Prostate gland (tissue), 2 donors: ENCODE data around the gene VPS16. TPM values are rescaled to one million over a fixed set of nuclear protein-coding genes. Genes with fewer than 3 reads are reported as not detected.

Source experiments
- DNase-seq: peaks from one replicate; pipeline ENCODE4 v3.0.0-alpha.2; 2019; ENCODE audit warnings: low spot score
- H3K27ac ChIP-seq, 2 donors: fragments of 200-600 bp; sonication (generic); 2 replicates each; pipeline ENCODE4 v1.5.1; 2017 to 2019
- H3K27me3 ChIP-seq: fragments of 200-600 bp; sonication (generic); replicated peaks from 2 replicates; pipeline ENCODE4 v1.5.1; 2019; ENCODE audit not compliant: insufficient read depth
- H3K36me3 ChIP-seq, 2 donors: fragments of 200-600 bp; sonication (generic); 1 replicate in 1 of 2; 2 replicates in 1 of 2; pipeline versions ENCODE4 v1.5.1 to v1.8.1; 2017 to 2019
- H3K4me1 ChIP-seq: fragments of 200-600 bp; sonication (generic); replicated peaks from 2 replicates; pipeline ENCODE4 v1.5.1; 2019
- H3K4me3 ChIP-seq, 2 donors: fragments of 200-600 bp; sonication (generic); 2 replicates each; pipeline ENCODE4 v1.5.1; 2017 to 2019
- H3K9me3 ChIP-seq: fragments of 200-600 bp; sonication (generic); 2 replicates; pipeline ENCODE4 v1.5.1; 2017
- POLR2A ChIP-seq: fragments of 450-650 bp; IDR thresholded peaks from one replicate; pipeline ENCODE4 v1.6.1; 2016; ENCODE audit warnings: antibody characterized with exemption, mild to moderate bottlenecking
- POLR2AphosphoS5 ChIP-seq: sonication (generic); formaldehyde crosslinking; IDR thresholded peaks from one replicate; pipeline ENCODE4 v1.6.1; 2017; ENCODE audit warnings: antibody characterized with exemption
- WGBS: methylation state at CpG from one replicate; pipeline ENCODE4 v1.1.5; 2018; 5-methylcytosine and 5-hydroxymethylcytosine counted together
- intact Hi-C: fragments of 100-400 bp; cut with DNase I; formaldehyde crosslinking; loops from one replicate; pipeline ENCODE4 v1.14.2; 2022
- total RNA-seq, 2 donors: library from RNA; depleted of rRNA; stranded (reverse); fragments of >200 nt; gene quantifications; one replicate each; pipeline ENCODE4 v1.1.0, GENCODE V29; 2016
- TF ChIP-seq, protein P1 (sequence below), 4 experiments: fragments of 200-600 bp in 2 of 4; fragments of 450-650 bp in 2 of 4; sonication (generic) in 2 of 4; IDR thresholded peaks; 1 replicate in 3 of 4; 2 replicates in 1 of 4; pipeline ENCODE4 v1.5.1; 2016 to 2019; ENCODE audit warnings: antibody characterized with exemption in 4 of 4, mild to moderate bottlenecking in 2 of 4, moderate library complexity in 2 of 4

VPS16 gene
- total RNA-seq, 2 donors from 2014 or later, result 27.5 to 37.3 TPM

- no peak for DNase-seq
- H3K9me3 ChIP-seq, result no peaks in the 10 kb centered on the region
- WGBS, result 89% methylated on average over 3 of the region's 3 CpGs
- H3K4me1 ChIP-seq, result no peaks in the 10 kb centered on the region
- no peak overlapping the region for H3K27ac ChIP-seq
- no peak overlapping the region for H3K4me3 ChIP-seq
- intact Hi-C loops, result no loop called here
- no peak for TF ChIP-seq POLR2A
- TF ChIP-seq, protein P1, sequence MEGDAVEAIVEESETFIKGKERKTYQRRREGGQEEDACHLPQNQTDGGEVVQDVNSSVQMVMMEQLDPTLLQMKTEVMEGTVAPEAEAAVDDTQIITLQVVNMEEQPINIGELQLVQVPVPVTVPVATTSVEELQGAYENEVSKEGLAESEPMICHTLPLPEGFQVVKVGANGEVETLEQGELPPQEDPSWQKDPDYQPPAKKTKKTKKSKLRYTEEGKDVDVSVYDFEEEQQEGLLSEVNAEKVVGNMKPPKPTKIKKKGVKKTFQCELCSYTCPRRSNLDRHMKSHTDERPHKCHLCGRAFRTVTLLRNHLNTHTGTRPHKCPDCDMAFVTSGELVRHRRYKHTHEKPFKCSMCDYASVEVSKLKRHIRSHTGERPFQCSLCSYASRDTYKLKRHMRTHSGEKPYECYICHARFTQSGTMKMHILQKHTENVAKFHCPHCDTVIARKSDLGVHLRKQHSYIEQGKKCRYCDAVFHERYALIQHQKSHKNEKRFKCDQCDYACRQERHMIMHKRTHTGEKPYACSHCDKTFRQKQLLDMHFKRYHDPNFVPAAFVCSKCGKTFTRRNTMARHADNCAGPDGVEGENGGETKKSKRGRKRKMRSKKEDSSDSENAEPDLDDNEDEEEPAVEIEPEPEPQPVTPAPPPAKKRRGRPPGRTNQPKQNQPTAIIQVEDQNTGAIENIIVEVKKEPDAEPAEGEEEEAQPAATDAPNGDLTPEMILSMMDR (IDR thresholded peaks at IDR 0.05), result no peak
- TF ChIP-seq POLR2AphosphoS5, result no peak
- H3K36me3 ChIP-seq, result peaks cover 5 to 6% of the 10 kb centered on the region in 2 donors
- no peaks in the 10 kb centered on the region for H3K27me3 ChIP-seq
Observed at GRCh38 chr20:2865630-2866029, 25.1 kb downstream of the VPS16 start.

DNA sequence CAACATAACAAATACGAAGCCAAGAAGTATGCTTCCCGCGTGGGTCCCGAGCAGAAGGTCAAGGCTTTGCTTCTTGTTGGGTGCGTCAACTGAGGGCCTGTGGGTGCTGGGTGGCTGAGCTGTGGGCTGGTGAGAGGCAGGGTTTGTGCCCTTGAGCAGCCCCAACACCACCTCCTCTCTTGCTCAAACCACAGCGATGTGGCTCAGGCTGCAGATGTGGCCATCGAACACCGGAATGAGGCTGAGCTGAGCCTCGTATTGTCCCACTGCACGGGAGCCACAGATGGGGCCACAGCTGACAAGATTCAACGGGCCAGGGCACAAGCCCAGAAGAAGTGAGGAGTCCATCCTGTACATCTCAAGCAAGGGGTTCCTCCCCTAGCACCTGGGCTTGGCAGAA lies 25.7 kb downstream of the VPS16 start:
- Histone ChIP-seq H3K4me1 (no peaks in the 10 kb centered on the region), H3K27ac (no peak overlapping the region), H3K27me3 (no peaks in the 10 kb centered on the region), H3K4me3 (no peak overlapping the region), H3K9me3 (no peaks in the 10 kb centered on the region), H3K36me3 (peaks cover 5 to 6% of the 10 kb centered on the region in 2 donors)
- intact Hi-C loops, result no loop called here
- no peak for DNase-seq
- TF ChIP-seq, protein P1 (IDR thresholded peaks at IDR 0.05), result no peak
- no peak for TF ChIP-seq POLR2A
- no peak for TF ChIP-seq POLR2AphosphoS5
- WGBS, result 92% methylated on average over 11 of the region's 11 CpGs

- no peak for TF ChIP-seq POLR2A
- TF ChIP-seq POLR2AphosphoS5, result no peak
- TF ChIP-seq, protein P1 (IDR thresholded peaks at IDR 0.05), result no peak
- Histone ChIP-seq H3K27ac (no peak overlapping the region), H3K9me3 (no peaks in the 10 kb centered on the region), H3K4me3 (no peak overlapping the region), H3K27me3 (no peaks in the 10 kb centered on the region), H3K36me3 (peaks cover 3 to 5% of the 10 kb centered on the region in 2 donors), H3K4me1 (no peaks in the 10 kb centered on the region)
- 72% methylated on average over 12 of the region's 12 CpGs for WGBS
- no peak for DNase-seq
- intact Hi-C loops, result no loop called here
Observed at GRCh38 chr20:2867081-2867864, 26.7 kb downstream of the VPS16 start.

DNA sequence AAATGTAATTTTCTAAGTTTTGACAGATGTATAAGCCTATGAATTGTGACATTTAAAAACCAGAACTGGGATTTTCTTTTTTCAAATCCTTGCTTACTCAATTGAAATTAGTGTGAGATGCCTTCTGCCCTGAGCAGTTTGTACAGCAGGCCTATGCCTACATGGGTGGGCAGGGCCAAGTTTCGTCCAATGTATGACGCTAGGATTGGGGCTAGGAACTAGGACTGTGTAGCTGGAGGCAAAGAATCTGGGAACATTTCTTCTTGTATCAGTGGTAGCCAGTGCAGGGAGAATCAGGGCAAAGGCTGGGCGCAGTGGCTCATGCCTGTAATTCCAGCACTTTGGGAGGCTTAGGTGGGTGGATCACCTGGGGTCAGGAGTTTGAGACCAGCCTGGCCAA lies 28.8 kb downstream of the VPS16 start:
- TF ChIP-seq POLR2A (no peak), POLR2AphosphoS5 (no peak)
- TF ChIP-seq, protein P1 (IDR thresholded peaks at IDR 0.05), result no peak
- DNase-seq, result no peak
- Histone ChIP-seq H3K36me3 (peaks cover 3 to 5% of the 10 kb centered on the region in 2 donors), H3K4me3 (no peak overlapping the region), H3K27ac (no peak overlapping the region), H3K4me1 (no peaks in the 10 kb centered on the region), H3K27me3 (no peaks in the 10 kb centered on the region), H3K9me3 (no peaks in the 10 kb centered on the region)
- intact Hi-C loops, result no loop called here
- 90% methylated on average over 3 of the region's 3 CpGs for WGBS

- Histone ChIP-seq H3K9me3 (no peaks in the 10 kb centered on the region), H3K4me3 (no peak overlapping the region), H3K27ac (no peak overlapping the region), H3K27me3 (no peaks in the 10 kb centered on the region), H3K4me1 (peaks cover 5% of the 10 kb centered on the region), H3K36me3 (peaks cover 0 to 3% of the 10 kb centered on the region in 2 donors)
- WGBS, result 57% methylated on average over 2 of the region's 2 CpGs
- TF ChIP-seq POLR2A, result no peak
- TF ChIP-seq, protein P1 (IDR thresholded peaks at IDR 0.05), result no peak
- no peak for TF ChIP-seq POLR2AphosphoS5
- DNase-seq, result no peak
- intact Hi-C loops, result no loop called here
Observed at GRCh38 chr20:2871111-2871465, 30.5 kb downstream of the VPS16 start.
